NCI-H1694 (cell line): ENCODE measurements around the gene FGF3.

Source experiments
- DNase-seq: peaks from one replicate; lab custom pipeline; 2025; lab: John Stamatoyannopoulos, UW

Gene FGF3

DNA sequence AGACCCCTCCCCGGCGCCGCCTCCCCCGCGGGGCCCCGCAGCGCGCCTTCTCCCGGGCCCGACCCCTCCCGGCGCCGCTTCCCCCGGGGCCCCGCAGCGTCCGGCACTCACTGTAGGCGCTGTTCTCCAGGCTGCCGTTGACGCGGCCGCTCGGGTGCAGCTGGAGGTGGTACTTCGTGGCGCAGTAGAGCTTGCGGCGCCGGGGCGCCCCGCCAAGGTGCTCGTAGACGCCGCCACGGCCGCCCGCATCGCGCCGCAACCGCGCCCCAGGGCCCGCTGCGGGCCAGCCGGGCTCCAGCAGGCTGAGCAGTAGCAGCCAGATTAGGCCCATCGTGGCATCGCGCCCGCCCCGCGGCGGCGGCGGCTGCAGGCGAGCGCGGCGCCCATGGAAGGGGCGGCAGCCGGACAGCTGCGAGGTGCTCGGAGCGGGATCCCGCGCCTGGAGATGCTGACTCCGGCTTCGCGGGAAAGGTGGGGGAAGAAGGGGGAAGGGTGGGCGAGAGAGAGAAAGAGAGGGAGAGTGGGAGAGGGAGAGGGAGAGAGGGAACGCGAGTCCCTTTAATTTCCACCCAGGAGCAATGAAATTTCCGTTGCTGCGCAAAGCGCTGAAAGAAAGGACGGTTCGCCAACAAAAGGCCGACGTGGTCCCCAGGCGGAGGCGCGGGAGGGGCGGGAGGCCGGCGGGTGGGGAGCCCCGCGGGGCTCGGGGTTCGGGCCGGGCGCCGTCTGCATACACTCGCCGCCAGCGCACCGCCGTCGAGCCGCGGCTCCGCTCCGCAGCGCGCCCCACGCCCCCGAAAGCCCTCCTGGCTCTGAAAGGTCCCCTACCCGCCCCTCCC lies at the start of gene FGF3:
TSS of gene FGF3 (minus strand) at position 814 of the 839 bp plus-strand sequence. CDS start at position 331, 483 bp downstream.
- DNase-seq, result no peak

DNA sequence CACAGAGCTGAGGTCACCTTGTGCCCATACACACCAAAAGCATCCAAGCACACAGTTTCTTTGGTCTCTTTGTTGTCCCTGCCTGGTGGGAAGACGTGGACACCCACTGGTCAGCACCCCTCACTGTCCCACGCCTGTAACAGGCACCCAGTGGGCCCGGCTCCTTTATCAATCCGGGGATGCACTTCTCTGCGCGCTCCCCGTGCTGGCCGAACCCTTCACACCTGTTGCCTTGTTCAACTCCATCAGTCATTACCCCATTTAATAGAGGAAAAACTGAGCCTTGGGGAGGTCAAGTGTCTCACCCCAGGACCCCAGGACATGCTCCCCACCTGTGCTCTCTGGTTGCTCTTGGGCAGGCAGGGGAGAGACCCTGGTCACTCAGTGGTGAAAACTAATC lies 49.7 kb upstream of the FGF3 start:
- DNase-seq, result no peak

DNA sequence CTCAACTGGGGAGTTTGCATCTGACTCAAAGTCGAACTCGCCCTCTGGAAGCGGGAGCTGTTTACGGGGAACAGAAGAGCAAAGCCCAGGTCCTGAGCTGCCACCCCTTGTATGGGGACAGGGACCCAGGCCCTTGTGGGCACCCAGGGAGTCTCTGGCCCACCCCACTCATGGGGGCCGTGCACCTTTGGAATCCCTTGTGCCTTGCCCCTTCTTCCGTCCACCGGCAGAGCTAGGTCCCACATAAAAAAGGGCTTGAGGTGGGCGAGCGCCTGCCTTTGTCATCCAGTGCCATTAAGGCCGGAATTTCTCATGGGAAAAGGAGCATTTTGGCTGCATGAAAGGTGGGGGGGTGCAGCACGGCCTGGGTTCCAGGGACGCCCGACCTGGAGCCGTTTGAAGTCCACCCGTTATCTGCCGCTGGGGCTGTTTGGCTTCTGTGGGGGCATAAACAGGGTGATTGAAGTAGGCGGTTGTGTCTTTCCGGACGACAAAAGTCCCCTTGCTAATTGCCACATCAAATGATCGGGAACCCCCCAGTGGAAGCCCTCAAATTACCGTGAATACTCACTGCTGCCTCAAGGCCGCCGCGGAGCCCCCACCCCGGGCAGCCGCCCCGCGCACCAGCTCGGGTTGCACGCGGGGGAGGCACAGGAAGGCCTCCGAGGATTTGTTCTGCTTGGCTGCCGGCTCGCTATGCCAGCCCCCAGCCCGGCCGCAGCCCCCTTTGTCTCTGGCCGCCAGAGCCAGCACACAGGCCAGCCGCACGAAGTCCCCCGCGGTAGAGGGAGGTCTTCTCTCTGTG lies 49.0 kb upstream of the FGF3 start:
- DNase-seq, result no peak

DNA sequence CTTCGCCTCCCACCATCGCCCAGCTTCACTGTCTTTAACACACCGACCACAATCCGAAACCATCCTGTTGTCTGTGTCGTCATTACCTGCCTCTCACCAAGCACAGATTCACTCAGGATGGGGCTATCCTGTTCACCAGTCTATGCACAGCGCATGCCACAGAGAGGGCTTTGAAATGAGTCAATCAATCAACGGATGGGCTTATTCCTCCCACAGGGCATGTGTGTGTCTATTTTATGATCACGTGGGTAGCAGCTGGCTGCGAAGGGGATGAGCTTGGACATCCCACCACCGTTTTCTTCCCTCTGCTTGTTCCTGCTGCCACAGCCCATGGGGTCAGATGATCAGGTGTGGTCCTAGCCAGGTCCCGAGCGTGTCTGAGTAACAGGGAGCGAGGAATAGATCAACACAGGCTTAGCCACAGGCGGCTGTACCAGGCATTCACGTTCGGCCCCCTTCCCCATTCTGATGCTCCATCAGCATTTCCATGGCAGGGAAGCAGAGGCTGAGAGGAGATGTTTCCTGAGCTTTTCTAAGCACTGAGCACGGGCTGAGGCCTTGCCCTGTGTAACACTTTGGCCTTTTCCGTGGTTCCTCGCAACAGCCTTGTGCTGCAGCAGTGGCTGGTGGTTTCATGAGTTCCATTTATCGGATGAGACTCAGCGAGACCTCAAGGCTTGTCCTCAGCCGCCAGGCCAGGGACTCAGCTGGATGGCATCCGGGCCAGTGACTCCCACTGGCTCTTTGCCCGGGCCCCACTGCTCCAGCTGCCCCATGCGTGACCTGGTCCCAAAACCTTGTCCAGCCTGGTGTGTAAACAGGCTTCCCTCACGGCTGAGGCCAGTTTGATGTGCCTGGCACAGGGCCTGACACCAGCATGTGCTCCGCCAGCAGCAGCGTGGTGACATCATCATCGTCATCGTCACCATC lies 48.1 kb upstream of the FGF3 start:
- DNase-seq, result no peak

DNA sequence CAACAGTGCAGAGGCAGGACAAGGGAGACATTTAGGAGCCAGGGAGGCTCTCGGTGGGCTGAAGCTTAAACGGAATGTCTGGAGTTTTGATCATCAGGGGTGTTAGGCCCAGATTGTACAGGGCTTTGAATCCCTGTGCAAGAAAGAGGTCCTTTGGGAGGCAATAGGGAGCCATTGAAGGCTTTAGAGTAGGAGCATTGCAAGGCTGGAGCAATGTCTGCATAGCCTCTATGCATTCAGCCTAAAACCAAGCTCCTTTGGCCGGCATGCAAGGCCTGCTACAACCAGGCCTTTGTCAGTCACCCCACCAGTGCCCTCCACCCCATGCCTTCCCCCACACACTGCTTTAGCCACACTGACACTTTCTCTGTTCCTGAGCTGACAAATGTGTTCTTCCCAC lies 47.4 kb upstream of the FGF3 start:
- no peak for DNase-seq

DNA sequence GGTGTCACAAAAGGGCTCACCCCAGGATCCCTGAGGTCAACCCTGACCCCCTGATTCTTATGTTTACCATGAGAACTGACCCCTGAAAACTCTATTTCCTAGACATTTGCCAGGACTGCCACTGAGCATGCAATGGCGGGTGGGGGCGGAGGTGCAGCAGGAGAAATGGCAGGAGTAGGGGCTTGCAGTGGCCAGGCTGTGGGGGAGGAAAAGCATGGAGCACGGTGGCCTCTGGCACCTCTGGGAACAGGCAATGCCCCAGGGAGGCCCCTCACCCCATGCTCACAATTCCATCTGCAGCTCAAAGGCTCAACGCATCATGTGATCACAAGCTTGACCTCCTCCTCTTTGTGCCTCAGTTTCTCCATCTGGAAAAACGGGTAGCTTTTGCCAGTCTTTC lies 46.5 kb upstream of the FGF3 start:
- no peak for DNase-seq

DNA sequence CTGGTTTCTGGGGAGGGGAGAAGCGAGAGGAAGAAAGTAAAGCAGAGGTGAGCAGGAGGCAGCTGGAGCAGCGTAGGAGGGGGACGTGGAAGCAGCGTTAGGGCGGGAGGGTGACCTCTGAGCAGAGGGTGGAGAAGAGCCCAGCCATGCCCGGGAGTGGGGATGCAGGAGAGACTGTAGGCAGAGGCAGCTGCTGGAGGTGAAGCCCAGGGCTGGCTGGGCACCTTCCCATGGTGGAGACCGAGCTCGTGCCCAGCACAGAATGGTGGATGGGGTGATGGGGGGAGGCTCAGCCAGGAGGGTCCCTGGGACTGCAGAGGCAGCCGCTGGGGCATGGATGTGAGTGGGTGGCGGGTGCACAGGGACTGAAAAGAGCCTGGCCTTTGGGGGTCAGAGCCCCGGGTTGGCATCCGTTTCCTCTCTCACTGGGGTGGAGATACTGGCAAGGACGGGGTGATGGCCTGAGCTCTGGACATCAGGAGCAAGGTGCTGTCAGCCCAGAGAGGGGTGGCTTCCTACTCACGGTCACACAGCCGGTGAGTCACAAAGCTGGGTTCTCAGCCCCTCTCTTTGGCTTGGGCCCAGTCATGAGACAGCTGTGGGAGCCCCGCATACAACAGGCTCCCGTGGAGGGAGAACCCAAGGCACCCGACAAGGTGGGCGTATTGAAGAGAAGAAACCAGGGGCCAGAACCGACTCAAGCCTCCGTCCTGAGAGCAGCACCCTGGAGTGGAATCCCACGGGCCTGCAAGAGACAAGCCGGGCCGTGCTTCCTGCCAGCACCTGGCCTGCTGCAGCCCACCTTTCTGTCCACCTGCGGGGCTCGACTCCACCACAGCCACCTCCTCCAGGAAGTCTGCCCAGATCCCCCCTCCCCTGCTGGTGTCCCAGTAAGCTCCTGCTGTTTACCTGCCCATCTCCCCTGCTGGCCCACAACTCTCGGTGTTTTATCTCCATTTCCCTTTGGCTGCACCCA lies 45.8 kb upstream of the FGF3 start:
- DNase-seq, result no peak

DNA sequence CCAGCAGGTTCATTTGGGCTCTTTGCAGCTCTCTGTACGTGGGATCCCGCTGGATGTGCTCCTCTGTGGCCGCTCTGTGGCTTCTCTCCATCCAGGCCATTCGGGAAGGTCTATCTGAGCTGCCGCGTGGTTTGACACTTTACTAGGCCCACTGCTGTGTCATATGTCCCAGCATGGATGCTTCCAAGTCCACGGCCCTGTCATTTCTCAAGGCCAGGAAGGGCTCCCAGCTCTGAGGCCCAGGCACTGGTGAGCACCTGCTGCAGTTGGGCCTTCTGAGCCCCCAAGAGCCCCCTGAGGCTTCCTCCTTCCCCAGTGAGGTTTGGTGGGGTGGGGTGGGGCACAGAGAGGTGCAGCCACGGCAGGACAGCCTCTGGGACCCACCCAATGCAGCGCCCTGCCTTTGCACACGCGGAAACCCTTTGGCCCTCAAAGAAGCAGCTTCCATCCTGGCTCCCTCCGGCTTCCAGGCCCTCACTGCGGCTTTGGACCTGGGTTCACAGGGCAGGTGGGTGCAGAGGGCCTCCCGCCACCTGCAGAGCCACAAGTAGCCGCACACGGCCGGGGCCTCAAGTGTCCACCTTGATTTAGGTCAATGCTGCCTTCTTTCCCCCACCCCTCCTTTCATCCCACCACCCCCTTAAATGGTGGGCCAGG lies 44.5 kb upstream of the FGF3 start:
- DNase-seq, result no peak

DNA sequence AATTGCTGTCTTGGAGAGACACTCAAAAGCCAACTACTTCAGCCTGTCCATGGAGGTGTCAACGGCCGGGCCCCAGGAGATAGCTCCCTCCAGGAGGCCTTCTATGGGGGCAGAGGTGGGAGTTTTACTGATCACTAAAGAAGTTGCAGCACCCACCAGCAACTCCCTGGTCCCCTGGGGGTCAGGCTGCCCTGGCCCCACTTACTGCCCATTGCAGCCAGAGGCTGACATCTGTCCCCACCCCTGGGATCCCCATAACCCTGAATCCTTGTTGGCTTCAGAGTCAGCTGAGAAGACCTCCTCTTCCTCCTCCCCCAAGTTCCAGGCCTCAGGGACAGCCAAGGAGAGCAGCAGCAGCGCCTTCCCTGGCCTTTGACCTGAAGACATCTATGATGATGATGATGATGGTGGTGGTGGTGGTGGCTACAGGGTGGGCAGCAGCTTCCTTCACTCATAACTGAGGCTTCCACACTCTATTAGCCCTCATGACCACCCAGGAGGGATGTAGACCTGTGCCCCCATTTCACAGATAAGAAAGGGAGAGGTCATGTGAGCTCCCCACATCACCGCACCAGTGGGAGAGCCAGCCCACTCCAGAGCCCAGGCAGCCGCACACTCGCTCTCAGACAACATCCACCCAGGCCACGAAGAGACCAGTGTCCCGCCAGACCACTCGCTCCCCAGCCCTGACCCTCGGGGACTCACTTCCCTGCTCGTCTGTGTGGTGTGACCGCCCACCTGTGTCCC lies 43.8 kb upstream of the FGF3 start:
- no peak for DNase-seq

DNA sequence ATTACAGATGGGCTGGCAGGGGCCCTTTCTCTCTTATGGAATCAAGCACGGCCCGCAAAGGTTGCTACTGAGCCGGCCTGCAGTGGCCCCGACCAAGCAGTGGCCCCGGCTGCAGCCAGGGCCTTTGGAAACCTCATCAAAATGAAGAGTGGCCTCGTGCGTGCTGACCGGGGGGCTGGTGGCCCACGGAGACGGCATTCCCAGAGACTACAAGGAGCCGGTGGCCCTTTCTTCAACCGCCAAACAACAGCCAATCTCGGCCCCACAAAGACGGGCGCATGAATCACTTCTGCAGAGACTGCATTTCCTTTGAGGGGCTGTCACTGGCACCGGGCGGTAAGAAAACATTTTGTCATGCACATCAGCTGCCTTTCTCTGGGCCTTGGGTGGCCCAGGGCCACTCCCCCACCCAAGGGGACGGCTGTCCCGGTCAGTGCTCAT lies 43.1 kb upstream of the FGF3 start:
- DNase-seq, result no peak

DNA sequence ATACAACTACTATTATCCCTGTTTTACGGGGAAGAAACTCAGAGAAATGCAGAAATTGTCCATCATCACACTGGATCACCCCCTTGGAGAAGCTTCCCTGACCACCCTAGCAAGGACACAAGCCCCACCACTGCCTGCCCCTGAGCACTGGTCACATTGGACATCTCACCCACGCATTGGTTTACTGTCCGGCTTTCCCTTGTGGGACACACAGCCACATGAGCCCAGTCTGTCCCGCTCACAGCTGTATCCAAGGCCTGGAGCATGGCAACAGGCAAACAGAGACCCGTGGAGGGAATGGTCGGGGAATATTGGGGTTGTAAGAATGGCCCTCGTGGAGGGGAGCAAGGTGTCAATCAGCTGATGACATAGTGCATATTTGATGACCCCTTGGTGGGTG lies 42.7 kb upstream of the FGF3 start:
- no peak for DNase-seq

DNA sequence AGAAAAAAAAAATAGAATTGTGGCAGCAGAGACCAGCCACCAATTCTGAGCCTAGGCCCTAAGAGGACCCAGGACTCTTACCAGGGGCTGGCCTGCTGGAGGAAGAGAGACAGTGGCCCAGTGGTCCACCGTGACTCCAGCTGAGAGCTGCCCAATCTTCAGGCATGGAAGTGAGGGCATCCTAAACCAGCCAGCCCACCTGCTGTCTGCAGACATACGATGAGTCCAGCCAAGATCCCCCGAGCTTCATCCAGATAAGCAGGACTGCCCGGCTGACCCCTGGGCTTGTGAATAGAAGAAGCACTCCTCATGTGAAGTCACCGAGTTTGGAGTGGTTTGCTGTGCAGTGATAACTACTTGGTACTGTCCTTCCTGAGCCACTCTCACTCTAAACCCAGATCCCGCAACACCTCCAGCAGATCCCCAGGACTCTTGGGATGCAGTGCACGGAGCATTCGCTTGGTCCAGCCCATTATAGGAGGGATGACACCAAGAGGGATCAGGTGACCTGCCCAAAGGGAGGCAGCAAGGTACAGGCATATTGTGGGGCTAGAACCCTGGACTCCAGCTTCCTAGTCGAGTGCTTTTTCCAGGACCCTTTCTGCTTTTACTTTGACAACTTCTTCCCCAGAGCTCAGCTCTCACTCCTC lies 41.7 kb upstream of the FGF3 start:
- DNase-seq, result no peak

DNA sequence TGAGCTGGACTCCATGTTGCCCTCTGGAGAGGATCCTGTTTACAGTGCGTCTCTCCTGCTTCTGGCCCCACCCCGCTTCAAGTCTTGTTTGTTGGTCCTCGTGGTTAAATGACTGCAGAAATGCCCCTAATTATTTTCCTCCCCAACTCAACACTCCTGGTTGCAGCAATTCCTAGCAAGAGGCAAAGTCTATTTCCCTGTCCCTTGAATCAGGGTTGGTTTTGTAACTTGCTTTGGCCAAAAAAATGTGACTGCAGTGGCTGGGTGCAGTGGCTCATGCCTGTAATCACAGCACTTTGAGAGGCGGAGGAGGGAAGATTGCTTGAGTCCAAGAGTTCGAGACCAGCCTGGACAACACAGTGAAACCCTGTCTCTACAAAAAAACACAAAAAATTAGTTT lies 41.0 kb upstream of the FGF3 start:
- no peak for DNase-seq

DNA sequence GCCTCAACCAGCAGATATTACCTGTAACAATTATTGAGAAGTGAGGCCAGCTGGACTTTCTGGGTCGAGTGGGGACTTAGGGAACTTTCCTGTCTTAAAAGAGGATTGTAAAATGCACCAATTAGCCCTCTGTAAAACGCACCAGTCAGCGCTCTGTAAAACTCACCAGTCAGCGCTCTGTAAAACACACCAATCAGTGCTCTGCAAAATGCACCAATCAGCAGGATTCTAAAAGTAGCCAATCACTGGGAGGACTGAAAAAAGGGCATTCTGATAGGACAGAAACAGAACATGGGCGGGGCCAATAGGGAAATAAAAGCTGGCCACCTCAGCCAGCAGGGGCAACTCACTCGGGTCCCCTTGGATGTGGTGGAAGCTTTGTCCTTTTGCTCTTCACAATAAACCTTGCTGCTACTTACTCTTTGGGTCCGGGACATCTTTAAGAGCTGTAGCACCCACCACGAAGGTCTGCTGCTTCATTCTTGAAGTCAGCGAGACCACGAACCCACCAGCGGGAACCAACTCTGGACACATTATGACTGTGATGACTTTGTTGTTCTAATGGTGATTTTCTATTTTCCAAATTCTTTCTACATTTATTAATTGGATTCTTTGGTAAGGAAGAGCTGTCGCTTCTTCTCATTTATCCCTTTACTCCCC lies 40.2 kb upstream of the FGF3 start:
- no peak for DNase-seq

DNA sequence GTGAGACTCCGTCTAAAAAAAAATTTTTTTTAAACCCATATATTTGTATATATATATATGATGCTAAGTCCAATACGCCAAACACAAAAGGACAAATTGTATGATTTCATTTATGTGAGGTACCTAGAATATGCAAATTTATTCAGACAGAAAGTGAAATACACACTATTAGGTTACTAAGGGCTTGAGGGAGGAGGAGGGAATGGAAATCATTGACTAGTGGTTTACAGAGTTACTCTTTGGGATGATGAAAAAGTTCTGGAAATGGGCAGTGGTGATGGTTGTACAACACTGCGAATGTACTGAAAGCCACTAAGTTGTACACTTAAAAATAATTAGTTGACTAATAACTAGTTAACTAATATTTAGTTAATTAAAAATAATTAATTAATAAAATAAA lies 36.2 kb upstream of the FGF3 start:
- no peak for DNase-seq

DNA sequence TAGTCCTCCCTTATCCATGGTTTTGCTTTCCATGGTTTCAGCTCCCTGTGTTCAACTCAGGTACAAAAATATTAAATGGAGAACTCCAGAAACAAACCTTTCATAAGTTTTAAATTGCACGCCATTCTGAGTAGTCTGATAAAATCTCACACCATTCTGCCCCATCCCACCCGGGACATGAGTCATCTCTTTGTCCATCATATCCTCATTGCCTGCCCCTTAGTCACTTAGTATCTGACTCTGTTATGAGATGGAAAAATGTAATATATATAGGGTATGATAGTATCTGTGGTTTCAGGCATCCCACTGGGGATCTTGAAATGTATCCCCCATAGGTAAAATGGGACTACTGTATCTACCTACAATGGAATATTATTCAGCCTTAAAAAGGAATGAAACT lies 35.5 kb upstream of the FGF3 start:
- no peak for DNase-seq

DNA sequence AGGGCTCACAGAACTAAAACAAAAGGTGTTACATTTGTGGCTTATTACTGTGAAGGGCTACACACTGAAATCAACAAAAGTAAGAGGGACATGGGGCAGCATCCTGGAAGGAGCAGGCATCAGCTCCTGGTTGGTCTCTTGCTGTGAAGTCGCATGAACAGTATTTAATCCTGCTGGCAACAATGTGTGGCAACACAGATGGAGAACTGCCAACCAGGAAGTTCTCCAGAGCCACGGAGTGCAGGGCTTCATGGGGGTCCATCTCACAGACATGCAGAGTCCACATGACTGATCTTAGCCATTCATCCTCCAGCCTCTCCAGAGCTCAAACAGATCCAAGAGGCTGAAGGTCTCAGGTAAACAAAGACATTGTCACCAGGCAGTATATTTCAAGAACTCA lies 32.8 kb upstream of the FGF3 start:
- no peak for DNase-seq

DNA sequence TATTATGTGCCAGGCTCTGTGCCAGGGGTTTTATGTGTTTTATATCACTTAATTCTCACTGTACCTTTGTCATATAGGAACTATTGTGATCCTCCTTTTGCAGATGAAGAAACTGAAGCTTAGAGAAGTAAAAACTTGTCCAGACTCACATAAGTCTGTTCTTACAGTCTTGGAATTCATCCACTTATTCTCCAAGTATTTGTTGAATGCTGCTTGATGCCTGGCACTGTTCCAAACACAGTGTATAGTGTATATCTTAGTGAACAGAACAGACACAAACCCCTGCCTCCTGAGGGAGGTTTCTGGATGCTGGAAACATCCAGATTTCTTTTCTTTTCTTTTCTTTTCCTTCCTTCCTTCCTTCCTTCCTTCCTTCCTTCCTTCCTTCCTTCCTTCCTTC lies 29.0 kb upstream of the FGF3 start:
- no peak for DNase-seq

DNA sequence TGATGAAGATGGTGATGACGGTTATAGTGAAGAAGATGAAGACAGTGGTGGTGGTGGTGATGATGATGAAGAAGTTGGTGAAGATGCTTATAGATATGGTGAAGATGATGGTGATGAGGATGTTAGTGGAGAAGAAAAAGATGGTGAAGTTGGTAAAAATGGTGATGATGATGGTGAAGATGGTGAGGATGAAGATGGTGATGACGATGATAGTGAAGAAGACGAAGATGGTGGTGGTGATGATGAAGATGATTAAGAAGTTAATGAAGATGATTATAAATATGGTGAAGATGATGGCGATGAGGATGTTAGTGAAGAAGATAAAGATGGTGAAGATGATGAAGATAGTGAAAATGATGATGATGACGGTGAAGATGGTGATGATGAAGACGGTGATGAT lies 25.2 kb upstream of the FGF3 start:
- no peak for DNase-seq
